GM08714 (cell line): Measurements from ENCODE around the gene XPO1.
A peak's percentile ranks its signal among the peaks of the same experiment; 100 is the strongest.
"Not testable (repeated sequence)": the region's sequence is repeated elsewhere in the genome, so short reads cannot be mapped to it uniquely, and the experiment has no call there.

ENCODE experiments used
- H3K4me3 ChIP-seq: fragments of 200-500 bp; sonication (Bioruptor generic); 2 replicates; pipeline ENCODE4 v1.5.1; 2014; ENCODE audit warnings: mild to moderate bottlenecking, low read length, inconsistent platforms
- ZNF274 ChIP-seq: IDR thresholded peaks from 2 replicates; pipeline ENCODE4 v1.6.1; 2012; ENCODE audit warnings: mild to moderate bottlenecking, low read depth, low read length

Gene XPO1

GRCh38 chr2:61538200-61538919 lies at the start of gene XPO1:
Gene XPO1, minus strand, starts transcription at chr2:61538356. Its CDS starts 4,459 bp downstream, at chr2:61533897.
- no peak for TF ChIP-seq ZNF274
- H3K4me3 ChIP-seq: peak within 1 kb of the TSS; percentile 85

- H3K4me3 ChIP-seq: not testable (repeated sequence)
Measured at GRCh38 chr2:61586928-61587327, 48.8 kb upstream of the XPO1 start.

GRCh38 chr2:61585383-61585782 lies 47.2 kb upstream of the XPO1 start:
- H3K4me3 ChIP-seq: no peak overlapping the region

GRCh38 chr2:61584368-61584767 lies 46.2 kb upstream of the XPO1 start:
- H3K4me3 ChIP-seq: not testable (repeated sequence)

More at GRCh38 chr2:61585383-61585782, 47.2 kb upstream of the XPO1 start:
- no peak for TF ChIP-seq ZNF274

- no peak for TF ChIP-seq ZNF274
- no peak overlapping the region for H3K4me3 ChIP-seq
Measured at GRCh38 chr2:61582165-61582564, 44.0 kb upstream of the XPO1 start.

- TF ChIP-seq ZNF274: no peak
- H3K4me3 ChIP-seq: no peak overlapping the region
Measured at GRCh38 chr2:61581716-61582115, 43.6 kb upstream of the XPO1 start.

- H3K4me3 ChIP-seq: no peak overlapping the region
Measured at GRCh38 chr2:61575447-61575859, 37.3 kb upstream of the XPO1 start.

GRCh38 chr2:61566566-61566965 lies 28.4 kb upstream of the XPO1 start:
- no peak for TF ChIP-seq ZNF274
- no peak overlapping the region for H3K4me3 ChIP-seq

More at GRCh38 chr2:61575447-61575859, 37.3 kb upstream of the XPO1 start:
- no peak for TF ChIP-seq ZNF274

- H3K4me3 ChIP-seq: no peak overlapping the region
- TF ChIP-seq ZNF274: no peak
Measured at GRCh38 chr2:61562615-61563014, 24.5 kb upstream of the XPO1 start.

GRCh38 chr2:61558160-61558559 lies 20.0 kb upstream of the XPO1 start:
- no peak overlapping the region for H3K4me3 ChIP-seq
- no peak for TF ChIP-seq ZNF274

GRCh38 chr2:61557381-61557780 lies 19.2 kb upstream of the XPO1 start:
- H3K4me3 ChIP-seq: no peak overlapping the region
- no peak for TF ChIP-seq ZNF274

GRCh38 chr2:61554604-61555003 lies 16.4 kb upstream of the XPO1 start:
- no peak overlapping the region for H3K4me3 ChIP-seq
- TF ChIP-seq ZNF274: no peak

GRCh38 chr2:61550375-61551209 lies 12.4 kb upstream of the XPO1 start:
- H3K4me3 ChIP-seq: no peak overlapping the region
- TF ChIP-seq ZNF274: no peak

- TF ChIP-seq ZNF274: no peak
Measured at GRCh38 chr2:61549546-61549945, 11.4 kb upstream of the XPO1 start.

GRCh38 chr2:61543062-61543461 lies 4.9 kb upstream of the XPO1 start:
- no peak overlapping the region for H3K4me3 ChIP-seq
- TF ChIP-seq ZNF274: no peak

More at GRCh38 chr2:61549546-61549945, 11.4 kb upstream of the XPO1 start:
- H3K4me3 ChIP-seq: no peak overlapping the region

GRCh38 chr2:61540167-61540566 lies 2.0 kb upstream of the XPO1 start:
- not testable (repeated sequence) for H3K4me3 ChIP-seq
